Gastroesophageal sphincter (tissue), 4 donors: ENCODE measurements around the gene POC5. TPM values are rescaled to one million over a fixed set of nuclear protein-coding genes. Genes with fewer than 3 reads are reported as not detected.

Experiments
- ATAC-seq: fragments of 150-250 bp; one replicate; pipeline ENCODE4 v1.9.1; 2016; ENCODE audit warnings: mild to moderate bottlenecking, moderate library complexity
- H3K27ac ChIP-seq, 4 donors: fragments of 200-600 bp; sonication (generic) in 3 of 4; 1 replicate in 3 of 4; 2 replicates in 1 of 4; pipeline ENCODE4 v1.5.1; 2016 to 2019
- H3K27me3 ChIP-seq: fragments of 200-600 bp; sonication (generic); one replicate; pipeline ENCODE4 v1.5.1; 2019
- H3K36me3 ChIP-seq, 2 donors: fragments of 200-600 bp; sonication (generic); one replicate each; pipeline ENCODE4 v1.5.1; 2019; ENCODE audit warnings: control low read depth in 1 of 2
- H3K4me1 ChIP-seq, 3 donors: fragments of 200-600 bp; sonication (generic); 1 replicate in 2 of 3; 2 replicates in 1 of 3; pipeline ENCODE4 v1.5.1; 2016 to 2019; ENCODE audit warnings: control low read depth in 2 of 3
- H3K4me3 ChIP-seq, 2 donors: fragments of 200-600 bp; sonication (generic); one replicate each; pipeline ENCODE4 v1.5.1; 2019; ENCODE audit warnings: mild to moderate bottlenecking in 1 of 2, moderate library complexity in 1 of 2
- H3K9me3 ChIP-seq, 3 donors: fragments of 200-600 bp; sonication (generic); one replicate each; pipeline ENCODE4 v1.5.1; 2017 to 2019; ENCODE audit warnings: control low read depth in 2 of 3
- CTCF ChIP-seq, 4 experiments: fragments of 200-600 bp in 2 of 4; fragments of 450-650 bp in 2 of 4; sonication (generic) in 1 of 4; IDR thresholded peaks; one replicate each; pipeline ENCODE4 v1.5.1; 2017 to 2019; ENCODE audit warnings: antibody characterized with exemption in 4 of 4, mild to moderate bottlenecking in 2 of 4, moderate library complexity in 2 of 4
- EP300 ChIP-seq: sonication (generic); formaldehyde crosslinking; IDR thresholded peaks from one replicate; pipeline ENCODE4 v1.6.1; 2017; ENCODE audit warnings: antibody characterized with exemption, mild to moderate bottlenecking
- POLR2A ChIP-seq, 2 donors: fragments of 450-650 bp; IDR thresholded peaks; one replicate each; pipeline ENCODE4 v1.6.1; 2017; ENCODE audit warnings: antibody characterized with exemption in 2 of 2, mild to moderate bottlenecking in 2 of 2, moderate library complexity in 1 of 2
- POLR2AphosphoS5 ChIP-seq: sonication (generic); formaldehyde crosslinking; IDR thresholded peaks from one replicate; pipeline ENCODE4 v1.6.1; 2017; ENCODE audit warnings: antibody characterized with exemption
- WGBS, 2 donors: methylation state at CpG; one replicate each; pipeline ENCODE4 v1.1.5; 2018; ENCODE audit warnings: low coverage in 1 of 2; 5-methylcytosine and 5-hydroxymethylcytosine counted together
- total RNA-seq, 4 donors: library from RNA; depleted of rRNA; stranded (reverse); fragments of >200 nt; gene quantifications; one replicate each; pipeline ENCODE4 v1.1.0, GENCODE V29; 2016

POC5 gene
- total RNA-seq, 4 donors from 2014 or later = 6.1 to 41.6 (median 11.3) TPM

GRCh38 chr5:75678155-75678554 lies 39.1 kb downstream of the POC5 start:
- peaks cover 0 to 38% of the 10 kb centered on the region in 2 donors for H3K36me3 ChIP-seq
- peaks cover 0 to 11% (median 2%) of the 10 kb centered on the region in 3 donors for H3K4me1 ChIP-seq
- no peak overlapping the region for H3K4me3 ChIP-seq
- WGBS, 2 donors = 65 to 89% methylated on average over 3 of the region's 3 CpGs
- no peaks in the 10 kb centered on the region for H3K27me3 ChIP-seq
- H3K27ac ChIP-seq = no peak overlapping the region
- no peaks in the 10 kb centered on the region for H3K9me3 ChIP-seq
- TF ChIP-seq CTCF (IDR thresholded peaks at IDR 0.05) (no peak), POLR2A (IDR thresholded peaks at IDR 0.05) (no peak), POLR2AphosphoS5 (no peak), EP300 (no peak)
- no peak for ATAC-seq

- 47 to 50% methylated on average over 1 of the region's 1 CpG for WGBS, 2 donors
- TF ChIP-seq POLR2A (IDR thresholded peaks at IDR 0.05) (no peak), POLR2AphosphoS5 (no peak), CTCF (IDR thresholded peaks at IDR 0.05) (no peak), EP300 (no peak)
These were observed 39.6 kb downstream of the POC5 start for GRCh38 chr5:75677607-75678006.

GRCh38 chr5:75675783-75676182 lies 41.5 kb downstream of the POC5 start:
- no peak for ATAC-seq
- Histone ChIP-seq H3K36me3 (peaks cover 0 to 40% of the 10 kb centered on the region in 2 donors), H3K9me3 (no peaks in the 10 kb centered on the region), H3K4me3 (no peak overlapping the region), H3K27ac (no peak overlapping the region), H3K27me3 (no peaks in the 10 kb centered on the region), H3K4me1 (no peaks in the 10 kb centered on the region)
- TF ChIP-seq CTCF (IDR thresholded peaks at IDR 0.05) (no peak), POLR2AphosphoS5 (no peak), EP300 (no peak), POLR2A (IDR thresholded peaks at IDR 0.05) (no peak)
- WGBS, 2 donors = 80 to 89% methylated on average over 1 of the region's 1 CpG

More at GRCh38 chr5:75677607-75678006, 39.6 kb downstream of the POC5 start:
- H3K4me3 ChIP-seq = no peak overlapping the region
- no peak overlapping the region for H3K27ac ChIP-seq
- H3K36me3 ChIP-seq = peaks cover 0 to 38% of the 10 kb centered on the region in 2 donors
- peaks cover 0 to 10% (median 2%) of the 10 kb centered on the region in 3 donors for H3K4me1 ChIP-seq
- no peak for ATAC-seq
- no peaks in the 10 kb centered on the region for H3K27me3 ChIP-seq
- H3K9me3 ChIP-seq = no peaks in the 10 kb centered on the region

GRCh38 chr5:75672616-75673015 lies 44.6 kb downstream of the POC5 start:
- Histone ChIP-seq H3K27me3 (no peaks in the 10 kb centered on the region), H3K4me1 (no peaks in the 10 kb centered on the region), H3K9me3 (no peaks in the 10 kb centered on the region), H3K36me3 (peaks cover 0 to 40% of the 10 kb centered on the region in 2 donors), H3K27ac (no peak overlapping the region), H3K4me3 (no peak overlapping the region)
- TF ChIP-seq POLR2A (IDR thresholded peaks at IDR 0.05) = no peak
- TF ChIP-seq CTCF (IDR thresholded peaks at IDR 0.05) = no peak
- no peak for TF ChIP-seq EP300
- TF ChIP-seq POLR2AphosphoS5 = no peak
- 83% methylated on average over 2 to 3 of the region's 3 CpGs for WGBS, 2 donors
- ATAC-seq = no peak

- no peak overlapping the region for H3K27ac ChIP-seq
- H3K36me3 ChIP-seq = peaks cover 0 to 40% of the 10 kb centered on the region in 2 donors
- H3K4me1 ChIP-seq = no peaks in the 10 kb centered on the region
- no peak for TF ChIP-seq EP300
- no peaks in the 10 kb centered on the region for H3K27me3 ChIP-seq
- no peak for ATAC-seq
- no peaks in the 10 kb centered on the region for H3K9me3 ChIP-seq
- no peak overlapping the region for H3K4me3 ChIP-seq
- WGBS, 2 donors = 42 to 69% methylated on average over 2 of the region's 2 CpGs
These were observed 45.7 kb downstream of the POC5 start for GRCh38 chr5:75671506-75671905.
